GM23338 (cell line): ENCODE data around the gene CPNE4. TPM values are rescaled to one million over a fixed set of nuclear protein-coding genes. Genes with fewer than 3 reads are reported as not detected.

Experiments
- ATAC-seq: fragments of 200-7000 bp; cut with Tn5 transposase; 3 replicates; pipeline ENCODE4 v1.9.1; 2020
- DNase-seq: peaks from one replicate; pipeline ENCODE4 v3.0.0-alpha.2; 2015; ENCODE audit warnings: low spot score
- H2AFZ ChIP-seq: fragments of 200-600 bp; sonication (generic); 2 replicates; pipeline ENCODE4 v1.8.0; 2016; ENCODE audit warnings: antibody characterized with exemption, mild to moderate bottlenecking, moderate library complexity
- H3F3A ChIP-seq: fragments of 200-600 bp; sonication (generic); replicated peaks from 2 replicates; pipeline ENCODE4 v1.8.0; 2017; ENCODE audit warnings: antibody characterized with exemption, mixed run types, low read depth
- H3K27ac ChIP-seq: fragments of 200-600 bp; sonication (generic); 2 replicates; pipeline ENCODE4 v1.6.1; 2016; ENCODE audit warnings: low read depth
- H3K27me3 ChIP-seq: fragments of 200-600 bp; sonication (generic); 2 replicates; pipeline ENCODE4 v1.8.0; 2016; ENCODE audit warnings: mild to moderate bottlenecking, mixed run types, moderate library complexity; ENCODE audit not compliant: insufficient read depth
- H3K36me3 ChIP-seq: fragments of 200-600 bp; sonication (generic); 2 replicates; pipeline ENCODE4 v1.8.0; 2016; ENCODE audit warnings: mild to moderate bottlenecking; ENCODE audit not compliant: insufficient read depth
- H3K4me1 ChIP-seq: fragments of 200-600 bp; sonication (generic); 2 replicates; pipeline ENCODE4 v1.8.0; 2016; ENCODE audit warnings: mild to moderate bottlenecking, moderate library complexity; ENCODE audit not compliant: insufficient read depth
- H3K4me2 ChIP-seq: fragments of 200-600 bp; sonication (generic); 2 replicates; pipeline ENCODE4 v1.7.1; 2017; ENCODE audit warnings: mixed run types
- H3K4me3 ChIP-seq: fragments of 200-600 bp; sonication (generic); 2 replicates; pipeline ENCODE4 v1.6.1; 2016; ENCODE audit warnings: mixed run types
- H3K79me2 ChIP-seq: fragments of 200-600 bp; sonication (generic); replicated peaks from 2 replicates; pipeline ENCODE4 v1.8.0; 2017; ENCODE audit warnings: mild to moderate bottlenecking; ENCODE audit not compliant: insufficient read depth
- H3K9me2 ChIP-seq: fragments of 200-600 bp; sonication (generic); 2 replicates; pipeline ENCODE4 v1.8.0; 2017; ENCODE audit not compliant: insufficient read depth
- H4K20me1 ChIP-seq: fragments of 200-600 bp; sonication (generic); replicated peaks from 2 replicates; pipeline ENCODE4 v1.8.0; 2017; ENCODE audit warnings: mild to moderate bottlenecking; ENCODE audit not compliant: insufficient read depth
- H3K27ac Mint-ChIP-seq: 2 replicates; pipeline ENCODE4 v1.8.0; 2020; ENCODE audit warnings: inconsistent platforms, mild to moderate bottlenecking, moderate library complexity, mixed read lengths
- H3K27me3 Mint-ChIP-seq: 3 replicates; pipeline ENCODE4 v1.8.0; 2022; ENCODE audit warnings: low read depth, mild to moderate bottlenecking, moderate library complexity, mixed read lengths, inconsistent platforms; ENCODE audit not compliant: insufficient read depth, poor library complexity
- H3K36me3 Mint-ChIP-seq: 3 replicates; pipeline ENCODE4 v1.8.0; 2021; ENCODE audit warnings: low read depth, mild to moderate bottlenecking, inconsistent platforms, moderate library complexity, mixed read lengths
- H3K4me1 Mint-ChIP-seq: 3 replicates; pipeline ENCODE4 v1.8.0; 2020; ENCODE audit warnings: mild to moderate bottlenecking, inconsistent platforms, mixed read lengths
- H3K4me3 Mint-ChIP-seq: 3 replicates; pipeline ENCODE4 v1.8.0; 2021; ENCODE audit warnings: moderate library complexity, mild to moderate bottlenecking, inconsistent platforms, mixed read lengths
- H3K9me3 Mint-ChIP-seq: 3 replicates; pipeline ENCODE4 v1.8.0; 2020; ENCODE audit warnings: moderate library complexity, mild to moderate bottlenecking, inconsistent platforms, mixed read lengths
- ETS1 ChIP-seq: IDR thresholded peaks from 2 replicates; pipeline ENCODE4 v1.6.1; 2016; ENCODE audit warnings: antibody characterized with exemption
- EZH2 ChIP-seq: fragments of 200-600 bp; sonication (generic); IDR thresholded peaks from one replicate; pipeline ENCODE4 v1.8.0; 2017; ENCODE audit warnings: antibody characterized with exemption, mild to moderate bottlenecking, low read depth; ENCODE audit not compliant: unreplicated experiment
- EZH2phosphoT487 ChIP-seq: fragments of 200-600 bp; sonication (generic); IDR thresholded peaks from one replicate; pipeline ENCODE4 v1.8.1; 2018; ENCODE audit warnings: antibody characterized with exemption; ENCODE audit not compliant: unreplicated experiment
- NANOG ChIP-seq: IDR thresholded peaks from 2 replicates; pipeline ENCODE4 v1.6.1; 2016; ENCODE audit warnings: antibody characterized with exemption, borderline replicate concordance
- POLR2AphosphoS5 ChIP-seq: IDR thresholded peaks from 2 replicates; pipeline ENCODE4 v1.6.1; 2016; ENCODE audit warnings: antibody characterized with exemption, low read depth
- ZNF114 ChIP-seq: fragments of 250-450 bp; sonication (Bioruptor Pico); IDR thresholded peaks from 2 replicates; pipeline ENCODE4 v1.5.0; 2020; ENCODE audit warnings: mild to moderate bottlenecking, moderate library complexity
- ZNF331 ChIP-seq: fragments of 250-450 bp; sonication (Bioruptor Pico); IDR thresholded peaks from 2 replicates; pipeline ENCODE4 v1.5.0; 2020; ENCODE audit warnings: low read depth, mild to moderate bottlenecking, moderate library complexity
- polyA plus RNA-seq: library from polyadenylated mRNA; unstranded; fragments of >200 nt; fragmentation: Nextera tagmentation; extraction: Ambion mirVana; gene quantifications from 2 replicates; pipeline ENCODE4 v1.2.1, GENCODE V29; 2016
- total RNA-seq: library from RNA; depleted of rRNA; stranded (reverse); fragments of >200 nt; shearing (Covaris generic); gene quantifications from 2 replicates; pipeline ENCODE4 v1.2.3, GENCODE V29; 2014
- TF ChIP-seq, protein P1 (sequence below): IDR thresholded peaks from one replicate; pipeline ENCODE4 v1.6.1; 2018; ENCODE audit warnings: antibody characterized with exemption; ENCODE audit not compliant: unreplicated experiment
- TF ChIP-seq, protein P2 (sequence below): fragments of 250-450 bp; sonication (Bioruptor Pico); IDR thresholded peaks from 2 replicates; pipeline ENCODE4 v1.5.0; 2020; ENCODE audit warnings: mild to moderate bottlenecking, moderate library complexity

CPNE4 gene
- total and polyA plus RNA-seq, 2 experiments from 2014 or later: 2.0 to 6.5 TPM

- TF ChIP-seq, protein P1, sequence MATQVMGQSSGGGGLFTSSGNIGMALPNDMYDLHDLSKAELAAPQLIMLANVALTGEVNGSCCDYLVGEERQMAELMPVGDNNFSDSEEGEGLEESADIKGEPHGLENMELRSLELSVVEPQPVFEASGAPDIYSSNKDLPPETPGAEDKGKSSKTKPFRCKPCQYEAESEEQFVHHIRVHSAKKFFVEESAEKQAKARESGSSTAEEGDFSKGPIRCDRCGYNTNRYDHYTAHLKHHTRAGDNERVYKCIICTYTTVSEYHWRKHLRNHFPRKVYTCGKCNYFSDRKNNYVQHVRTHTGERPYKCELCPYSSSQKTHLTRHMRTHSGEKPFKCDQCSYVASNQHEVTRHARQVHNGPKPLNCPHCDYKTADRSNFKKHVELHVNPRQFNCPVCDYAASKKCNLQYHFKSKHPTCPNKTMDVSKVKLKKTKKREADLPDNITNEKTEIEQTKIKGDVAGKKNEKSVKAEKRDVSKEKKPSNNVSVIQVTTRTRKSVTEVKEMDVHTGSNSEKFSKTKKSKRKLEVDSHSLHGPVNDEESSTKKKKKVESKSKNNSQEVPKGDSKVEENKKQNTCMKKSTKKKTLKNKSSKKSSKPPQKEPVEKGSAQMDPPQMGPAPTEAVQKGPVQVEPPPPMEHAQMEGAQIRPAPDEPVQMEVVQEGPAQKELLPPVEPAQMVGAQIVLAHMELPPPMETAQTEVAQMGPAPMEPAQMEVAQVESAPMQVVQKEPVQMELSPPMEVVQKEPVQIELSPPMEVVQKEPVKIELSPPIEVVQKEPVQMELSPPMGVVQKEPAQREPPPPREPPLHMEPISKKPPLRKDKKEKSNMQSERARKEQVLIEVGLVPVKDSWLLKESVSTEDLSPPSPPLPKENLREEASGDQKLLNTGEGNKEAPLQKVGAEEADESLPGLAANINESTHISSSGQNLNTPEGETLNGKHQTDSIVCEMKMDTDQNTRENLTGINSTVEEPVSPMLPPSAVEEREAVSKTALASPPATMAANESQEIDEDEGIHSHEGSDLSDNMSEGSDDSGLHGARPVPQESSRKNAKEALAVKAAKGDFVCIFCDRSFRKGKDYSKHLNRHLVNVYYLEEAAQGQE: no peak
- TF ChIP-seq ZNF114 (CRISPR knock-in tag): no peak
Observed at GRCh38 chr3:131623431-131623830, 411.4 kb downstream of the CPNE4 start (continued).

DNA sequence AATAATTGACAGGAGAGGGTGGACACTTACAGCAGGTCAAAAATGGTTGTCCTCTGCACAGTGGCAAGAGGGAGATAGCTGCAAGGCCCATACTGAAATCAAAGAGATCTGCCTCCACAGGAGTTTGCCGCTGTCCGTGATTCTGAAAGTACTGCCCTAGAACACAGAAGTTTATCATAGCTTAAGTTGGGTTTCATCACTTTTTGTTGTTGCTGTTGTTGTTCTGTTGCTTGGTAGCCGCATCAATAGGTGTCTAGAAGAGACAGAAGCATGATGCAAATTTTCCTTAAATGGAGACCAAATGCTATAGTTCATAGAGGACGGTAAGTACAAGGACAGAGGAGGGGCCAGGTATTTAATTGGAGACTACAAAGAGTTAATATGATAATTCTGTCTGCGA lies 412.1 kb downstream of the CPNE4 start:
- ATAC-seq (no peak), DNase-seq (peak; percentile 8)
- H3K27ac Mint-ChIP-seq: no peak overlapping the region
- Histone ChIP-seq H2AFZ (no peak overlapping the region), H3K4me3 (no peak overlapping the region), H4K20me1 (no peaks in the 10 kb centered on the region), H3K4me1 (0 out of 2 replicates have a peak, but pooled peaks cover 5% of the 10 kb centered on the region), H3K27ac (no peak overlapping the region), H3K36me3 (no peaks in the 10 kb centered on the region), H3K79me2 (no peaks in the 10 kb centered on the region), H3K4me2 (no peak overlapping the region), H3K9me2 (no peaks in the 10 kb centered on the region), H3K27me3 (no peaks in the 10 kb centered on the region), H3F3A (no peaks in the 10 kb centered on the region)
- no peak overlapping the region for H3K4me3 Mint-ChIP-seq
- peaks cover 15% of the 10 kb centered on the region for H3K4me1 Mint-ChIP-seq
- H3K27me3 Mint-ChIP-seq: no peaks in the 10 kb centered on the region
- H3K36me3 Mint-ChIP-seq: no peaks in the 10 kb centered on the region
- no peaks in the 10 kb centered on the region for H3K9me3 Mint-ChIP-seq
- no peak for TF ChIP-seq ETS1
- TF ChIP-seq, protein P2, sequence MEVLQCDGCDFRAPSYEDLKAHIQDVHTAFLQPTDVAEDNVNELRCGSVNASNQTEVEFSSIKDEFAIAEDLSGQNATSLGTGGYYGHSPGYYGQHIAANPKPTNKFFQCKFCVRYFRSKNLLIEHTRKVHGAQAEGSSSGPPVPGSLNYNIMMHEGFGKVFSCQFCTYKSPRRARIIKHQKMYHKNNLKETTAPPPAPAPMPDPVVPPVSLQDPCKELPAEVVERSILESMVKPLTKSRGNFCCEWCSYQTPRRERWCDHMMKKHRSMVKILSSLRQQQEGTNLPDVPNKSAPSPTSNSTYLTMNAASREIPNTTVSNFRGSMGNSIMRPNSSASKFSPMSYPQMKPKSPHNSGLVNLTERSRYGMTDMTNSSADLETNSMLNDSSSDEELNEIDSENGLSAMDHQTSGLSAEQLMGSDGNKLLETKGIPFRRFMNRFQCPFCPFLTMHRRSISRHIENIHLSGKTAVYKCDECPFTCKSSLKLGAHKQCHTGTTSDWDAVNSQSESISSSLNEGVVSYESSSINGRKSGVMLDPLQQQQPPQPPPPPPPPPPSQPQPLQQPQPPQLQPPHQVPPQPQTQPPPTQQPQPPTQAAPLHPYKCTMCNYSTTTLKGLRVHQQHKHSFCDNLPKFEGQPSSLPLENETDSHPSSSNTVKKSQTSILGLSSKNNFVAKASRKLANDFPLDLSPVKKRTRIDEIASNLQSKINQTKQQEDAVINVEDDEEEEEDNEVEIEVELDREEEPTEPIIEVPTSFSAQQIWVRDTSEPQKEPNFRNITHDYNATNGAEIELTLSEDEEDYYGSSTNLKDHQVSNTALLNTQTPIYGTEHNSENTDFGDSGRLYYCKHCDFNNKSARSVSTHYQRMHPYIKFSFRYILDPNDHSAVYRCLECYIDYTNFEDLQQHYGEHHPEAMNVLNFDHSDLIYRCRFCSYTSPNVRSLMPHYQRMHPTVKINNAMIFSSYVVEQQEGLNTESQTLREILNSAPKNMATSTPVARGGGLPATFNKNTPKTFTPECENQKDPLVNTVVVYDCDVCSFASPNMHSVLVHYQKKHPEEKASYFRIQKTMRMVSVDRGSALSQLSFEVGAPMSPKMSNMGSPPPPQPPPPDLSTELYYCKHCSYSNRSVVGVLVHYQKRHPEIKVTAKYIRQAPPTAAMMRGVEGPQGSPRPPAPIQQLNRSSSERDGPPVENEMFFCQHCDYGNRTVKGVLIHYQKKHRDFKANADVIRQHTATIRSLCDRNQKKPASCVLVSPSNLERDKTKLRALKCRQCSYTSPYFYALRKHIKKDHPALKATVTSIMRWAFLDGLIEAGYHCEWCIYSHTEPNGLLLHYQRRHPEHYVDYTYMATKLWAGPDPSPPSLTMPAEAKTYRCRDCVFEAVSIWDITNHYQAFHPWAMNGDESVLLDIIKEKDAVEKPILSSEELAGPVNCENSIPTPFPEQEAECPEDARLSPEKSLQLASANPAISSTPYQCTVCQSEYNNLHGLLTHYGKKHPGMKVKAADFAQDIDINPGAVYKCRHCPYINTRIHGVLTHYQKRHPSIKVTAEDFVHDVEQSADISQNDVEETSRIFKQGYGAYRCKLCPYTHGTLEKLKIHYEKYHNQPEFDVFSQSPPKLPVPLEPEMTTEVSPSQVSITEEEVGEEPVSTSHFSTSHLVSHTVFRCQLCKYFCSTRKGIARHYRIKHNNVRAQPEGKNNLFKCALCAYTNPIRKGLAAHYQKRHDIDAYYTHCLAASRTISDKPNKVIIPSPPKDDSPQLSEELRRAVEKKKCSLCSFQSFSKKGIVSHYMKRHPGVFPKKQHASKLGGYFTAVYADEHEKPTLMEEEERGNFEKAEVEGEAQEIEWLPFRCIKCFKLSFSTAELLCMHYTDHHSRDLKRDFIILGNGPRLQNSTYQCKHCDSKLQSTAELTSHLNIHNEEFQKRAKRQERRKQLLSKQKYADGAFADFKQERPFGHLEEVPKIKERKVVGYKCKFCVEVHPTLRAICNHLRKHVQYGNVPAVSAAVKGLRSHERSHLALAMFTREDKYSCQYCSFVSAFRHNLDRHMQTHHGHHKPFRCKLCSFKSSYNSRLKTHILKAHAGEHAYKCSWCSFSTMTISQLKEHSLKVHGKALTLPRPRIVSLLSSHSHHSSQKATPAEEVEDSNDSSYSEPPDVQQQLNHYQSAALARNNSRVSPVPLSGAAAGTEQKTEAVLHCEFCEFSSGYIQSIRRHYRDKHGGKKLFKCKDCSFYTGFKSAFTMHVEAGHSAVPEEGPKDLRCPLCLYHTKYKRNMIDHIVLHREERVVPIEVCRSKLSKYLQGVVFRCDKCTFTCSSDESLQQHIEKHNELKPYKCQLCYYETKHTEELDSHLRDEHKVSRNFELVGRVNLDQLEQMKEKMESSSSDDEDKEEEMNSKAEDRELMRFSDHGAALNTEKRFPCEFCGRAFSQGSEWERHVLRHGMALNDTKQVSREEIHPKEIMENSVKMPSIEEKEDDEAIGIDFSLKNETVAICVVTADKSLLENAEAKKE (CRISPR knock-in tag): no peak
- TF ChIP-seq EZH2phosphoT487: no peak
- TF ChIP-seq, protein P1: no peak
- no peak for TF ChIP-seq ZNF114 (CRISPR knock-in tag)
- no peak for TF ChIP-seq NANOG
- no peak for TF ChIP-seq EZH2
- no peak for TF ChIP-seq POLR2AphosphoS5
- TF ChIP-seq ZNF331 (CRISPR knock-in tag): no peak
